ENCODE data around the gene PCLO. TPM values are rescaled to one million over a fixed set of nuclear protein-coding genes. Genes with fewer than 3 reads are reported as not detected.

The PCLO gene
- total and polyA plus RNA-seq, 2 of the 4 experiments (the other 2 are of a cell fraction): under 0.01 to 0.05 TPM

- POLR2A ChIA-PET (ENCODE audit: unreplicated experiment): no interaction called here
- dilution Hi-C loops (cut with HindIII; ENCODE audit: low sequenced_read_pairs, unreplicated experiment): no loop called here
Observed at GRCh38 chr7:82704121-82704520, 458.6 kb downstream of the PCLO start.

More at GRCh38 chr7:82704121-82704520, 458.6 kb downstream of the PCLO start:
- Histone ChIP-seq H2BK15ac (ENCODE audit: low read depth, low read length) (no peak overlapping the region), H3K79me1 (ENCODE audit: low read depth in 1 of 2, low read length in 2 of 2) (no peaks in the 10 kb centered on the region), H3K14ac (replicated peaks; ENCODE audit: low read depth, low read length) (no peak overlapping the region), H4K8ac (ENCODE audit: low read depth in 2 of 2, low read length in 2 of 2) (no peak overlapping the region), H3K23ac (ENCODE audit: low read depth, low read length) (no peak overlapping the region), H3K36me3 (ENCODE audit: control insufficient read depth, insufficient read depth, low read length) (no peaks in the 10 kb centered on the region), H3K9me1 (ENCODE audit: insufficient read depth, low read length) (no peaks in the 10 kb centered on the region), H3K27me3 (ENCODE audit: control insufficient read depth, insufficient read depth, low read length) (no peaks in the 10 kb centered on the region; the same call in 1 of the 2 replicates), H2BK5ac (ENCODE audit: low read depth, low read length, poor library complexity, severe bottlenecking) (no peak overlapping the region), H3K4ac (ENCODE audit: low read depth, low read length) (no peak overlapping the region), H3K27ac (ENCODE audit: insufficient read depth, low read length) (no peak overlapping the region), H2BK20ac (ENCODE audit: low read depth, low read length) (no peak overlapping the region), H2AFZ (replicated peaks; ENCODE audit: low read length, poor library complexity) (no peak overlapping the region), H3K9ac (ENCODE audit: low read depth, low read length) (no peak overlapping the region), H3K56ac (ENCODE audit: extremely low read depth, insufficient read depth, low read length) (no peak overlapping the region), H2AK5ac (ENCODE audit: low read depth, low read length) (no peak overlapping the region), H4K5ac (ENCODE audit: low read depth, low read length) (no peak overlapping the region), H4K20me1 (ENCODE audit: insufficient read depth, low read length) (no peaks in the 10 kb centered on the region), H4K91ac (ENCODE audit: insufficient read depth, low read depth, low read length) (no peak overlapping the region), H3K9me3 (ENCODE audit: control insufficient read depth, insufficient read depth, low read length) (0 out of 2 replicates have a peak, but pooled peaks cover 2% of the 10 kb centered on the region), H2BK120ac (ENCODE audit: low read depth, low read length) (no peak overlapping the region), H3K4me1 (ENCODE audit: control insufficient read depth, insufficient read depth, low read length) (no peaks in the 10 kb centered on the region; the same call in 1 of the 2 replicates), H3K4me3 (ENCODE audit: insufficient read depth, low read depth, low read length) (no peak overlapping the region), H3K18ac (ENCODE audit: low read depth, low read length) (no peak overlapping the region), H2AK9ac (replicated peaks; ENCODE audit: low read depth, low read length, poor library complexity) (no peak overlapping the region), H3K4me2 (ENCODE audit: low read depth, low read length) (no peak overlapping the region)
- CTCF ChIA-PET: no interaction called here
- ATAC-seq (ENCODE audit: low read depth): no peak
- TF ChIP-seq CHD1 (IDR thresholded peaks at IDR 0.05; ENCODE audit: low read depth, low read length) (no peak), SMC3 (IDR thresholded peaks at IDR 0.05; ENCODE audit: low read depth, low read length) (no peak), CEBPB (IDR thresholded peaks at IDR 0.05; ENCODE audit: low read depth, low read length) (no peak), RAD21 (IDR thresholded peaks at IDR 0.05; ENCODE audit: low read length) (no peak), FOS (IDR thresholded peaks at IDR 0.05; ENCODE audit: low read depth, low read length) (no peak), MXI1 (IDR thresholded peaks at IDR 0.05; ENCODE audit: borderline replicate concordance, low read depth, low read length) (no peak), USF2 (IDR thresholded peaks at IDR 0.05; ENCODE audit: low read depth, low read length) (no peak), RCOR1 (IDR thresholded peaks at IDR 0.05; ENCODE audit: insufficient replicate concordance, low read length) (no peak), MAZ (IDR thresholded peaks at IDR 0.05; ENCODE audit: borderline replicate concordance, low read depth, low read length) (no peak), BHLHE40 (IDR thresholded peaks at IDR 0.05; ENCODE audit: low read depth, low read length) (no peak), NFE2L2 (IDR thresholded peaks at IDR 0.05; ENCODE audit: low read depth, low read length) (no peak), POLR2A (IDR thresholded peaks at IDR 0.05; ENCODE audit: low read depth, low read length) (no peak), CTCF (conservative IDR thresholded peaks at IDR 0.05; ENCODE audit: low read depth, low read length) (no peak), RFX5 (IDR thresholded peaks at IDR 0.05; ENCODE audit: low read depth, low read length) (no peak), MAFK (IDR thresholded peaks at IDR 0.05; ENCODE audit: low read depth, low read length) (no peak), ELK1 (IDR thresholded peaks at IDR 0.05; ENCODE audit: borderline replicate concordance, low read depth, low read length) (no peak)
- DNase-seq: no peak
- no TSS peak for BruUV-seq (replicated peaks)
- intact Hi-C loops (cut with micrococcal nuclease): loop anchor here (5.0 kb wide), 1 partner anchor 87 kb away; no protein-coding TSS in a partner anchor
- in situ Hi-C loops (cut with MboI; ENCODE audit: low sequenced_read_pairs): no loop called here
